GM19438 (cell line): ENCODE results near the gene ARL6IP5.

ENCODE experiments used
- ATAC-seq: cut with Tn5 transposase; IDR thresholded peaks from one replicate; pipeline ENCODE4 v1.9.1; 2021; ENCODE audit warnings: low read depth; ENCODE audit not compliant: unreplicated experiment

ARL6IP5 gene

DNA sequence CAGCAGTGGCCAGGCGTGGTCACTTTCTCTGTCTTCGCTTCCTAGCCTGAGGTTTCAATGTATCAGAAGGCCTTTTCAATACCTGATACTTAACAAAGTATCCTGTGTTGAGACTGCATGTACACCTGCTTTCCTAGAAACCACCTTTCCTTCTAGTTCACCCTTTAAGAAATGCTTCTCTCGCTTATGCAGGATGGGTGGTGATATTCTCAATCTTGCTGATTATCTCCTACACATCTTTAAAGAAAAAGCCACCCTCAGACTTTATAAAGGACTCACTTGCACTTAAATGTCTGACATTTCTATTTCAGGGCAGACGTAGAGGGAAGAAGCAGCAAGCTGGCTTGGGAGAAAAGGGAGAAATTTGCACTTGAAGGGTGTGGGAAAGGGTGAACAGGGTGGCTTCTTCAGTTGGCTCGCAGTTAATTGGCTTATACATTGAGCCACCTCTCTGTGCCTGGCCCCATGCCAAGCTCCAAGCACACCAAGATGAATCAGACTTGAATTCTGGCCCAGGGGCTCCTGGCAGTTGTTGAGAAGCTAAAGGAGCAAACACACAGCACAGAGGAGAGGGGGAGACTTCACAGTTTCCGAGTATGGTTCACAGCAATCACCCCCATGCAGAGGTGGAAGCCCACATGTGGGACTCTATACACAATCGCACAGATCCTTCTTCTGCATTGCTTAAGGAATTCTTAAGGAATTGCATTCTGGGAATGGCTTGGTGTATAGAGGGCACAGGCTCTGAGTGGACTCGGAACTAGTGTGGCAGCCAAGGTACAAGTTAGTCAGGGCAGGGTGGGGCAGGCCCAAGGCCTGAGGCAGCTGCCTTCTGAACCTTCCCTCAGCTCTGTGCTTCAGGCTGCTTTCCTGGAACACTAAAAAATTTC is 1.3 kb downstream of the ARL6IP5 start:
- no peak for ATAC-seq

DNA sequence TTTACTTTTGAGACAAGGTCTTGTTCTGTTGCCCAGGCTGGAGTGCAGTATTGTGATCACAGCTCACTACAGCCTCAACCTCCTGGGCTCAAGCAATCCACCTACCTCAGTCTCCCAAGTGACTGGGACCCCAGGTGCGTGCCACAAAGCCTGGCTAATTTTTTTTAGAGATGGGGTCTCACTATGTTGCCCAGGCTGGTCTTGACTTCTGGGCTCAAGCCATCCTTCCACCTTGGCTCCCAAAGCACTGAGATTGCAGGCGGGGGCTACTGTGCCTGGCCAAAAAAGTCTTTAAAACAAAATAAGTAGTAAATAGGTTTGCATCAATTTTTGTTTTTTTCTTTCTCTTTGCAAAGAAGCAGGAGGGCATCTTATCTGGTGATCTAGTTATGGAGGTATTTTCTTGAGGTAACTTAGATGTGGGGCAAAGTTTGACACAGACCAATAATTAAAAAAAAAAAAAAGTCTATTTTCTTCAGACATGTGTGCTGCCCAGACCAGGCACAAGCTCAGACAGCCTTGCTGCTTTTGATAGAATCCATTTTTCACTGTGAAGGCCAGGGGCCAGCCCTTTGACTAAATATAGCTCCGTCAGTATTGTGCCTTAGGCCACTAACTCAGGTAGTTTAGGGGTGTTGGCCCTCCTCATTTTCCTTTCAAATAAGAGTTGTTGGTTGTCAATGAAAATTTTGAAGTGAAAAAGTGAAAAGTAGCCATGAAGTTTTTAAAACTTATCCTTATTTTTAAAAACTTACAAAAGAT is 2.5 kb downstream of the ARL6IP5 start:
- no peak for ATAC-seq

DNA sequence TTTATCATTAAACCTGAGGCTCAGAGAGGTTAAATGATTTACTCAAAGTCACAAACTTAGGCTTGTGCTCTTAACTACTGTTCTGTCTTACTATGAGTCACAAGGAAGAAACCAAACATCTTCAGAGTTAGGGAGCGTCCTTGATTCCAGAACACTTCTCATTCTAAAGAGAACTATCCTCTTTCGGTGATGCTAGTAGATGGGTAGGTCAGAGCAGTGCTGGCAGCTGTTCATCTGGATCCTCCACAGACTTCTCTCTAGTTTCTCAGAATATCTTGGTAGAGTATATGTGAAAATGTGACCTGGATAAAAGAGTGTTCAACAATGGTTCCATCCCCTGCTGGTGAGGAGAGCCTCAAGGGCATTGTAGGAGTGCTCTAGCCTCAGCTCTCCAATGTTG is 3.3 kb downstream of the ARL6IP5 start:
- ATAC-seq, result peak; percentile 27

DNA sequence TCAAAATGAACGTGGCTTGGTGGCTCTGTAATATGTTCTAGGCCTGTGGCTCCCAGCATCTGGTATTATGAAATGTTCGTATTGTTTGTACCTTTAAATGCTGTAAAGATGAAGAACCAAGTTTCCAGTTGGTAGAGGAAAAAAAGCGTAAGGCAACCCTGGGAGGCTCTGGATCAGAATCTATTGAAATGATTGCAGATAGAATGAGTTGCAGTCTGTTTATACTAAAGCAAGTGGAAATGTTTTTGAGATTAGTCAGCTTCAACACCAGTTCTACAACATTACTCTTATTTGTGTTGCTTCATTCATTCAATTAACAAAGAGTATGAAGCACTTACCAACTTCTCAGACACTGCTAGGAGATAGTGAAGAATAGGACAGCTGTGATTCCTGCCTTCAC is 5.3 kb downstream of the ARL6IP5 start:
- no peak for ATAC-seq

DNA sequence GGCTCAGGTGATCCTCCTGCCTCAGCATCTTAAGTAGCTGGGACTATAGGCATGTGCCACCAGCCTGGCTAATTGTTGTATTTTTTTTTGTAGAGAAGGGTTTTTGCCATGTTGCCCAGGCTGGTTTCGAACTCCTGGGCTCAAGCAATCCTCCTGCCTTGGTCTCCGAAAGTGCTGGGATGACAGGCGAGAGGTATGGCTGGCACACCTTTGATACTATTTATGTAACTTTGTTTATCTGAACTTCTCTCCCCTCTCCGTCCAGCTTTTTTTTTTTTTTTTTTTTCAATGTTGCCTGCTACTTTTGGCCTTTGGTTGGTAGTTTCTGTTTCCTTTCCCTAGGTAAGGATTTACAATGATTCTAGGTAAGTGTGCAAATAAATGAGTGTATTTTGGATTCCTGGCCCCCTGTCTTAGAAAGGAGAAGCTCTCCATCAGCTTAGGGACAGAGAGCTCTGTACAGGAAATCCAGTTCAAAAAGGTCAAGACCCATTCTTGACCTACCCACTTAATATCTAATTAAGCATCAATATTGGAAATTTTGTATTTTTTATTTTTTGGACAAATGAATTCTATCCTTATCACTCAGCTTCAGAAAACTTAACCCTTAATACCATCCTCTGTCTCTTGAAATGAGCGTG is 6.8 kb downstream of the ARL6IP5 start:
- ATAC-seq, result peak; percentile 4

DNA sequence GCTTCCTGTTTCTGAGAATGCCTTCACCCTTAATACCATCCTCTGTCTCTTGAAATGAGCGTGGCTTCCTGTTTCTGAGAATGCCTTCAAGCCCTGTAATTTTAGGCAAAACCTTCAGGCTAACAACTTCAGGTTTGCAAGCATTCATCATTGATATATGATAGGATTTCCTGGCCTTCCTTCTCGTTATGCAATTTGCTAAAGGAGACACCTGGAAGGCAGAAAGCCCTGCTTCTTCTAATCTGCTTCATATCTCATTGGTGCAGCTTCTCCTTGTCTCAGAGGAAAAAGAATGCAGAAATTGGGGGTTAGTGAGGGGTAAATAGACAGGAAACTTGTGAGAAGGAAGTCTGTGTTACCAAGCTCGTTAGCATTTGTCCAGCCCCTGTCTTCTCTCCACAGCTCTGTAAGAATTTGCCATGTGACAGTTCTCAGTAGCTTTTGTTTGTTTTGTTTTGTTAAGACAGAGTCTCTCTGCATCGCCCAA is 7.3 kb downstream of the ARL6IP5 start:
- peak; percentile 65 for ATAC-seq

DNA sequence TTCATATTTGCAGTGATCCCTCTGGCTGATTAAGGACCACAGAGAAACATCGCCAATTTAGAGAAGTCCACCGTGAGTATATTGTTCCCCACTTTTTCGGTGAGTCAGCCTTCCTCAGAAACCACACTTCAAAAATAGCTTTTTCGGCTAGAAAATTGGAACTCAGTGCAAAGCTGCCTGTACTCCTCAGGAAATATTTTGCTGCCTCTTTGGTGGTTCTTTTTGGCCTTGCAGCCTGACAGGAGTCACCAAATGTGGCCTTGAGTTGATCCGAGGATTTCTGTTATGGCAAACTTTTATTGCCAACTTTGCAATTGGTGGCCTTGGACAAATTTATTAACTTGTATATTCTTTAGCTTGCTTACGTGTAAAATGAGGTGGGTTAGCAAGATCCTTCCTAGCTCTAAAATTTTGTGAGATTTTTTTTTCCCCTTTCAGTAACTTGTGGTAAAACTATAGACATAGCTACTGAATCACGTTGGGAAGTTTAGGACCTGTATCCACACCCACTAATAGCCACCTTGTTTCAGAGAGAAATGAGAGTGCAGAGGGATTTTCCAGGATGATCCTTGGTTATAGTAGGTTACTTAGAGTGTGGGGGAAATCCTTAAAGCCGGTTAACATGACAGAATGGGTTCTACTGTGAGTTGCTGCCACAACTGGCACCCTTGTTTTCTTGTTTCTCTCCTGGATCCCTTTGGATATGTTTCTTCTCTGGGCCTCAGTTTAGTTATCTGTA is 9.9 kb downstream of the ARL6IP5 start:
- no peak for ATAC-seq

DNA sequence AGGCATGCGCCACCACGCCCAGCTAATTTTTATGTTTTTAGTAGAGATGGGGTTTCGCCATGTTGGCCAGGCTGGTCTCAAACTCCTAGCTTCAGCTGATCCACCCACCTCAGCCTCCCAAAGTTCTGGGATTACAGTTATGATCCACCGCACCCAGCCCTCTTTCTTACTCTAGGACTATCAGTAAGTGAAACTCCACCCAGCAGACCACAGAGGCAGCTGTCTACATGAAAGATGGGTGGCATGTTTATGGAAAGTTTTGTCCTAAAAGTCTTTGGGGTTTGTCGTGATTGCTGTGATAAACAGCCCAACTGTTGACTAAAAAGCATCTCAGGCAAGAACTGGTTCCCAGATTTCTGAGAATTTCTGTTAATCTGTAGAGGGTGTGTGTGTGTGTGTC is 10.9 kb downstream of the ARL6IP5 start:
- no peak for ATAC-seq

DNA sequence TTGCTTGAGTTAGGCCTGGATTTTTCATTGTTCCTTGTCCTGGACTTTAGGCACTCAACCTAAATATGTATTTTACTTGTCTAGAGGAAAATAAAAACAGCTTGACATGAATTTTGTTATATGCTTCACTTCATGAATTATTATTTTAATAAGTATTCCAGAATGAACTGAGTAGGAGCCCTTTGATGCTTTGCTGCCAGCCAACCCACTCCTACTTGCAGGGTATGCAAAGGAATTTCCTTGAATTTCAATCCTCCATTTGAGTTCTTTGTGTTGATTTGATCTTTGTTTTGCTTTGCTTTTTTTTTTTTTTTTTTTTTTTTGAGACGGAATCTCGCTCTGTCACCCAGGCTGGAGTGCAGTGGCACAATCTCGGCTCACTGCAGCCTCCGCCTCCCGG is 11.6 kb downstream of the ARL6IP5 start:
- no peak for ATAC-seq

DNA sequence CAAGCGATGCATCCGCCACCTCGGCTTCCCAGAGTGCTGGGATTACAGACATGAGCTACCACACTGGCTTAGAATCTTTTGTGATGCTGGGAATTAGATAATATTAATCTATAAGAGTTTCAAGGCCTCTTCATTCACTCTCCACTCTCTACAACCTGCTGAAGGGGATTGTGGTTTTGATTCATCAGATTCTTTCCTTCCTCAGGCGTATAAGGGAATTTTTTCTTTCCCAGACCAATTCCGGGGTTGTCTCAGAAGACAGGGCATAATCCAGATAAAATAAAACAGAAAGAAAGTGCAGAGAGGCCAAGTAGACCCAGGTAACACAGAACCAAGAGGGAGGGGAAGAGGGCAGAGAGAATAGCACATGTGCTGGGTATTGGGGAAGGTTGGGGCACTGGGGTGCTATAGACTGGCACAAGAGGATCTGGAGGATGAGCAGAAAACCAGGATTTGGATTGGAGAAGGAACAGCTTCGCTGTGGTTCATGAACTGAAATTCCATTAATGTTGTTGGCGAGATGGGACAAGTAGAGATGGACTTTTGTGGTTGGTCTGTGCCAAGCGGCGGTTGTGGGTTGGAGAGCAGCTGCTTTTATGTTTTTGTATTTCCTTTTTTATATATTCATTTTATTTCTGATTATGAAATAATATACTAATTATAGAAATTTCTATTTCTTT is 12.8 kb downstream of the ARL6IP5 start:
- ATAC-seq, result no peak

DNA sequence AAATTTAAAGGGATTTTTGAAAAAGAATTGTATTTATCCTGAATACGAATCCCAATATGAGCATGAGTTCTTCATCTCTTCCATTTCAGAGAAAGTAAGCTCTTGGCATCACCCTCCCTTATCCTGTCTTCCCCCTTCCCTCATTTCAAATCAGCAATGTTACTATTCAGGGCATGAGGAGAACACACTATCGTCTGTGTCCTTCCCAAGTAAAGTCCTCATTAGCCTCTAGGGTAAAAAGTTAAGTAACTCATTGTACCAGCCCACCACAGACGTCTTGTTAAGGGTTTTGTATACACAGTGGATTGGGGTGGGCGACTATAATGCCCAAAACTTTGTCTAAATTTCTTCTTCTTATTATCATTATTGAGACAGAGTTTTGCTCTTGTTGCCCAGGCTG is 14.8 kb downstream of the ARL6IP5 start:
- no peak for ATAC-seq

DNA sequence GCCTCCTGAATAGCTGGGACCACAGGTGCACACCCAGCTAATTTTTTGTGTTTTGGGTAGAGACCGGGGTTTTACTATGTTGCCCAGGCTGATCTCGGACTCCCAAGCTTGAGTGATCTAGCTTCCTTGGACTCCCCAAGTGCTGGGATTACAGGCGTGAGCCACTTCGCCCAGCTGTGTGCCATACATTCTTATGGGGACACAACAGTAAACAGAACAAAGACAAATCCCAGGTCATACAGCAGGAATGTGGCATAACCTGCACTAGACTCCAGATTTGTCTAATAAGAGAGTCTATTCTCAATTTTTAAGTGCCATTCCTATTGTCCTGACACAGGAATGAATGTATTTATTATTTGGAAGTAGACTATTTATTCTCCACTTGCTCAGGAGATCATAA is 17.6 kb downstream of the ARL6IP5 start:
- no peak for ATAC-seq

DNA sequence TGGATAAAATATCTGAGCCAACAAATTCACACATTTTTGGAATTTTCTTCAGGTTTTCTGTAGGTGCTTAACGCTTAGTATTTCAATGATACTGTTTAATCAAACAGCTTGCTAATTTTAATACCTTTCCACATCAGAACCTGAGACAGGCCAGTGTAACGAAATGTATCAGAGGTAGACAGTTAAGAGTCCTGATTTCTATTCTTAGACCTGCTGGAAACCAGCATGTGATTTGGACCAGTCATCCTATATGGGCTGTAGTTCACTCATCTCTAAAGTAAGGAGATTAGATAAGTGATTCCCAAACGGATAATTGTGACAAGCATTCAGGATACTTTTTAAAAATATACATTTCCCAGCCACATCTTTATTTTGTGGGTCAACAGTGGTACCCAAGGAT is 18.4 kb downstream of the ARL6IP5 start:
- no peak for ATAC-seq

DNA sequence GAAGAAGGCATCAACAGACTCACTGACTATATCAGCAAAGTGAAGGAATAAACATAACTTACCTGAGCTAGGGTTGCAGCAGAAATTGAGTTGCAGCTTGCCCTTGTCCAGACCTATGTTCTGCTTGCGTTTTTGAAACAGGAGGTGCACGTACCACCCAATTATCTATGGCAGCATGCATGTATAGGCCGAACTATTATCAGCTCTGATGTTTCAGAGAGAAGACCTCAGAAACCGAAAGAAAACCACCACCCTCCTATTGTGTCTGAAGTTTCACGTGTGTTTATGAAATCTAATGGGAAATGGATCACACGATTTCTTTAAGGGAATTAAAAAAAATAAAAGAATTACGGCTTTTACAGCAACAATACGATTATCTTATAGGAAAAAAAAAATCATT is 19.8 kb downstream of the ARL6IP5 start:
- ATAC-seq, result no peak

DNA sequence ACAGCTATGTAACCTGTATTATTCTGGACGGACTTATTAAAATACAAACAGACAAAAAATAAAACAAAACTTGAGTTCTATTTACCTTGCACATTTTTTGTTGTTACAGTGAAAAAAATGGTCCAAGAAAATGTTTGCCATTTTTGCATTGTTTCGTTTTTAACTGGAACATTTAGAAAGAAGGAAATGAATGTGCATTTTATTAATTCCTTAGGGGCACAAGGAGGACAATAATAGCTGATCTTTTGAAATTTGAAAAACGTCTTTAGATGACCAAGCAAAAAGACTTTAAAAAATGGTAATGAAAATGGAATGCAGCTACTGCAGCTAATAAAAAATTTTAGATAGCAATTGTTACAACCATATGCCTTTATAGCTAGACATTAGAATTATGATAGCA is 20.6 kb downstream of the ARL6IP5 start:
- ATAC-seq, result no peak

DNA sequence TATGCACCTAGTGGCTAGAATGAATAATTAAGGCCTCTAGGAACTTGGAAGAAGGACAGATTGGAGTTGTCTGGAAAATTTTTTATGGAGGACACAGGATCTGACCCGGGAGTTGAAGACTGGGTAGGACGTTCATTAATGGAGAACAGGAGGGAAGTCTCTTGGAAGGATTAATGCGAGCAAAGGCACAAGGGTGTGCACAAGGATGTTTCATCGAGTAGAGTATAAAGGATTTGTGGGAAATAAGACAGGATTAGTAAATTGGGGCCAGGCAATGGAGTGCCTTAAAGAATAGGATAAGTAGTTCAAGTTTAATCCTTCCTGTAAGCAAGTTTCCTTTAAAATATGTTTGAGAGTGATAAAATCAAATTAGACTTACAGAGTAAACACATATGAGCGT is 23.1 kb downstream of the ARL6IP5 start:
- no peak for ATAC-seq

DNA sequence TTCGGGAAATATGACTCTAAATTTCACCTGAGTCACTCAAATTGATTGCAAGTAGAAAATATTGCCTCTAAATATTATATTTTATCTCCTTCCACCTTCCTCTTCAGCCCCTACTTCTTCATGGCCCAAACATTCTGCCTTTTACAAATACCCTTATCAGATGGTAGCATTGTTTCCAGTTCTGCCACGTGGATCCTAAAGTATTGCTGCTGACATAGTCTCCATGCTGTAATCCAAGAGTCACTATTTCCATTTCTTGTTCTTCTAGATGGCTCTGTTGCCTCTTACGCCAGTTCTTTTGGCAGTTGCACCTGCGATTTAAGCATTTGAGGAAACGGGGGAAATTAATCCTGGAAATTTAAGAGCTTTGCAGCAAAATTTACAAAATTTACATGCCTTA is 24.1 kb downstream of the ARL6IP5 start:
- ATAC-seq, result no peak

DNA sequence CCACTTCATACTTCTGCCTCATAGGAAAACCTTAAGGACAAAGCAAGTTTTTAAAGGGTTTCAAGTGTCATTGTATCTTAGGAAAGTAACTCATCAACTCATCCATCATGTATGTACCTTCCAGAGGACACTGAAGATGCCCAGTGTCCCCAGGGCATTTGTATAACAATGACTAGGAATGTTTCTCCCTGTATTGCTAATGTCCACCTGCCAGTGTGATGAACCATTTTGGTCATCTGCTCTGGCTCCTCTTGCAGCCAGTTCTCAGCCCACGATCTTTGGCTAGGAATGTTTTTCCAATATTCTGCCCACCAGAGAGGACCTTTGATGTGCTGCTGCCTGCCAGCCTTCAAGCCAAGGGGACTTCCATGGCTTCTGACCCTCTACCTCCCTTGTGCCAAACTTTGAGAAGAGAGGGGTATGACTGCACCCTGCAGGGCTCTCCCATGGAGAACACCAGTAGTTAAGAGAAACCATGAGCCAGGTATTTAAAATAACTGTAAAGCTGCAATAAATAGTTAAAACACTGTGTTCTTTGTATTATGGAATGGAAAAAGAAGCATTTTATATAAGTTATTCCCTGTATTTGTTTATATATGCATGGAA is 26.3 kb downstream of the ARL6IP5 start:
- no peak for ATAC-seq

DNA sequence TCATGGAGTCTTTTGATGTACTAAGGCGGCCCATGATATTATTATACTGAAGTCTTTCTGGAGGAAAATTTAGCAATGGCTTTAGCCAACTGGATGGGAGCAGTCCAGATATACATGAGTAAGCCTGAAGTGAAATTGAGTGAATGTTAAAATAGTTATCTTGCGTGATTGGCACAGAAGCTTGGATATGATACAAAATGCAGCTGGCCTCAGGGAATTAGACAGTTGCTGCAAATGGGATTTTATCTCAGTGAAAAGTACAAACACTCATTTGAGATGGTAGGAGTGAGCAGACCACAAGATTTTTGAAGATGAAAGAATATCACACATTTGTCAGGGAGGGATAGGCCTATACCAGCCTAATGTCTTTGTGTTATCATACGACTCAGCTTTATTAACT is 28.8 kb downstream of the ARL6IP5 start:
- no peak for ATAC-seq

DNA sequence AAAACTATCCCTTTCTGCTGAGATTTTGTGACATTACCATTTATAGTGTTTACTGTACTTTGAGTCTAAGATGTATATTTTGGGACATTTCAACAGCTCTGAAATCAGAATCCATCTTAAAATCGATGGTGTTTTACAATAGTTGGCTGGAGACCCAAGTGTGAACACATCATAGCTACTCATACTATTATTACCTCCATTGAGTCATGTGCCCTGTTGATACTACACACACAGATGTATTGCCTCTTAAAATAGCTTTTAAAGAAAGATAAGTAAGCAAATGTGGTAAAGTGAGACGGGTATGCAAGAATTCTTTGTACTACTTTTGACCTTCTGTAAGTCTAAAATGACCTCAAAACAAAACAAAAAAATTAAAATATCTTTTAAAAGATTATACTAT is 31.0 kb downstream of the ARL6IP5 start:
- no peak for ATAC-seq
